Spleen (tissue), 7 donors: ENCODE results near the gene ARPIN.

ENCODE experiments used
- POLR2A ChIP-seq, 3 donors: fragments of 450-650 bp; IDR thresholded peaks; one replicate each; pipeline ENCODE4 v1.5.1; 2017; ENCODE audit warnings: antibody characterized with exemption in 3 of 3, mild to moderate bottlenecking in 1 of 3
- TF ChIP-seq, protein P1 (sequence below), 11 experiments: fragments of 200-600 bp in 7 of 11; fragments of 450-650 bp in 4 of 11; sonication (generic) in 4 of 11; IDR thresholded peaks in 8 of 11; conservative IDR thresholded peaks in 3 of 11; 1 replicate in 7 of 11; 2 replicates in 4 of 11; pipeline versions ENCODE4 v1.4.0 to v1.8.0; 2016 to 2021; ENCODE audit warnings: antibody characterized with exemption in 11 of 11, inconsistent platforms in 4 of 11, mild to moderate bottlenecking in 1 of 11
- donor health status: DM: no; HTN: no; CAD: no; lungs with moderate emphysema.
- donor health status: DM: no; HTN: no; CAD: no.
- donor health status: DM: no; HTN: no; CAD: no.

DNA sequence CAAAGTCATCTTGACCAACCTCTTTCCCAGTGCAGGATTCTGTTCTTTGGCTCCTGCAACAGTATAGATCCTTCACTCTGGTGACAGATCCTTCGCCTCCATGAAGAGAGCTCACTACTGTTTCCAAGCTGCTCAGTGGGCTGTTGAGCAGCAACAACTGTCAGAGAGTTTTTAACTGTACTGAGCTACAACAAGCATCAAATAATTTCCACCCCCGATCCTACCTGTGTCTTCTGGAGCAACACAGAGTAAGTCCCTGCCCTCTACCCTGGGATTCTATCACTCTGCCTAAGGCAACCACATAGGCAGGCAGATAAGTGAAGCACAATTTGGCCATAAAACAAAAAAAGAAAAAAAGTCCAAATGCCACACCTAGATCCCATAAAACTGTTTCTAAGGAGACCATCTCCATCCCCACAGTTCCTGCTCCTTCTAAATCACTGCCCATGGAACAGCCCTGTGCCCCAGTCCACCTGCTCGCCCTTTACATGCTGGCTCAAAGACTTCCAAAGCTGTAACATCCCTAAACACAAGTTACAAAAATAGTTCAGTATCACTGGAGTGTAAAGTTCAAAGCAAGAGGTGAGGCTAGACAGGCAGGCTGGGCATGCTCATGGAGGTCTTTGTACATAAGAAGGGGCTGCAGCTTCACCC lies 60.3 kb downstream of the ARPIN start:
- no peak for TF ChIP-seq POLR2A (IDR thresholded peaks at IDR 0.05)
- TF ChIP-seq, protein P1, sequence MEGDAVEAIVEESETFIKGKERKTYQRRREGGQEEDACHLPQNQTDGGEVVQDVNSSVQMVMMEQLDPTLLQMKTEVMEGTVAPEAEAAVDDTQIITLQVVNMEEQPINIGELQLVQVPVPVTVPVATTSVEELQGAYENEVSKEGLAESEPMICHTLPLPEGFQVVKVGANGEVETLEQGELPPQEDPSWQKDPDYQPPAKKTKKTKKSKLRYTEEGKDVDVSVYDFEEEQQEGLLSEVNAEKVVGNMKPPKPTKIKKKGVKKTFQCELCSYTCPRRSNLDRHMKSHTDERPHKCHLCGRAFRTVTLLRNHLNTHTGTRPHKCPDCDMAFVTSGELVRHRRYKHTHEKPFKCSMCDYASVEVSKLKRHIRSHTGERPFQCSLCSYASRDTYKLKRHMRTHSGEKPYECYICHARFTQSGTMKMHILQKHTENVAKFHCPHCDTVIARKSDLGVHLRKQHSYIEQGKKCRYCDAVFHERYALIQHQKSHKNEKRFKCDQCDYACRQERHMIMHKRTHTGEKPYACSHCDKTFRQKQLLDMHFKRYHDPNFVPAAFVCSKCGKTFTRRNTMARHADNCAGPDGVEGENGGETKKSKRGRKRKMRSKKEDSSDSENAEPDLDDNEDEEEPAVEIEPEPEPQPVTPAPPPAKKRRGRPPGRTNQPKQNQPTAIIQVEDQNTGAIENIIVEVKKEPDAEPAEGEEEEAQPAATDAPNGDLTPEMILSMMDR (IDR thresholded peaks at IDR 0.05 in 8 of 11, conservative IDR thresholded peaks at IDR 0.05 in 3 of 11): no peak
